ENCODE data around the gene FTSJ1. TPM values are rescaled to one million over a fixed set of nuclear protein-coding genes. Genes with fewer than 3 reads are reported as not detected.
A peak's percentile ranks its signal among the peaks of the same experiment; 100 is the strongest.

The FTSJ1 gene
- total RNA-seq, 1 experiment from 2014 or later, result 70.7 TPM

DNA sequence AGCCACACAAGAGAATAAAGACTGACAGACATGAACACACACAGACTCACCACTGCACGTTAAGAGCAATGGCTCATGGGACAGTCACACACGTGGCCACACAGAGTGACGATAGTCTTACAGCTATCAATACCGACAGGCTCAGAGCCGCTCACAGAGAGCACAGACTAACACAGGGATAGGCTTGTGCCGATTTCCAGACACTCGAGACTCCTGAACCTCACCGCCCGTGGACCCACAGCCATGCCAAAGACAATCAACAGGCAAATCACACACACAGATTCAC, 5.2 kb upstream of the FTSJ1 start:
- DNase-seq (ENCODE audit: low spot score), result no peak

DNA sequence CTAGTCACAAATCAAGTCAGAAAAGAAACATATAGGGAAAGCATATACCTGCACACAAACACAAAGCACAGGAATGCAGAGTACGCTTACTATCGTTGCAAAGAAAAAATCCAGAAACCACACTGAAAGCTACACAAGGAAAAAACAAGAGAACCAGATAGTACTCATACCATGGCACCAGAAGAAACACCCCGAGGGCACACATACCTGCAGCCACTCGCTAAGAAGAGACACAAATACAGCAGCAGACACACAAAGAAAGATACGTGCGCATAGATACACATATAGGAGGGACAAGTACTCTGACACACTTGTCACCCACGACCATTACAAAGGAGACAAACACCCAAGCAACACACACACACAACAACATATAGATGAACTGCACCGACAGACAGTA, 4.5 kb upstream of the FTSJ1 start:
- no peak for DNase-seq (ENCODE audit: low spot score)

DNA sequence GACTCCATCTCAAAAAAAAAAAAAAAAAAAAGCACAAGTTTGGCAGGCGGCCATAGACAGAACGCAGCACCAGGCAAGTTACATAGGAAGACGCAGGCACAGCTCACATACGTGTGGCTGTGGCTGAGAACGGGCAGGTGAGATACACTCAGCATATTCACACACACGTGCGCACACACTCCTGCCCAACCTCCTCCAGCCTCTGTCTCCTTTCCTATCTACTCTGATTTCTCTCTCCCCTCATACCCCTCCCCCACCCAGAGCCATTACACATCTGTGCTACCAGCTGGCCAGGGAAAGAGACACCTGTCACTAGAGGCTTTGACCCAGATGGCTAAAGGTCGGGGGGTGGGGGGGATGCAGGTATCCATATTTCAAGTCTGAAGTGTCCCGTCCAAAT, 3.8 kb upstream of the FTSJ1 start:
- DNase-seq (ENCODE audit: low spot score), result no peak

DNA sequence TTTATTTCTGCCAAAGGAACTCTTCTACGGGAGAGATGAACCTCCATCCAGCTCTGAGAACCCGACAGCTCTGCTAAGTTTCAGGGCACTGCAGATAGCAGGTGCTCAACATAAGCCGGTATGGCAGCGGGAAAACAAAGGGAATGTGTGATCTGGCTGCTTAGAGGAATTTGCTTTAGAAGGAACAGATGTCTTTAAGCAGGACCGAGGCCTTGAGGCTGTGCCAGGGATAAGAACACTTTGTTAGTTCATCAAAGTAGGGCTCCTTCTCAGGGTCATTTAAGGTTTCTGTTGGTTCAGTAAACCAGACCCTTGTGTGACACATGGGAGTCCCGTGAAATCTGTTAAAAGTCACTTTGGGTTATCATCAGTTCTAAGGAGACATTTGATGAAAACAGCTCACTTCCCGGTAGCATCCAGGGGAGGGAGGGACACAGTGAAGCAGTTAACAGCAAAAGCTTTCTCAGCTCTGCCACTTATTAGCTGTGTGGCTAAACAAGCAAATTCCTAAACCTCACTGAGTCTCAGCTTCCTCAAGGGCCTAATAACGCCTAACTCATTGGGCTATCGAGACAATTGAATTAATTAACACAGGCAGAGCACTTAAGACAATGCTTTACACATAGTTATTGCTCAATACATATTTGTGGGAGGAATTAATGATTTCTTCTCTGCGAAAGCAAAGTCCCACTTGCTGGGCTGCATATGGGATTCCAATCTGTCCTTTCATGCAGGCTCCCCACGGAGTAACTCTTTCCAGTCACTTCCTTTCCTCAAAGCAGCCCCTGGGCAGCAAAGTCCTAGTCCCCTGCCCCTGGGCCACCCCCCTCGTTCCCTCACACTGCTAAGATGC, 2.9 kb upstream of the FTSJ1 start:
- DNase-seq (ENCODE audit: low spot score), result no peak

DNA sequence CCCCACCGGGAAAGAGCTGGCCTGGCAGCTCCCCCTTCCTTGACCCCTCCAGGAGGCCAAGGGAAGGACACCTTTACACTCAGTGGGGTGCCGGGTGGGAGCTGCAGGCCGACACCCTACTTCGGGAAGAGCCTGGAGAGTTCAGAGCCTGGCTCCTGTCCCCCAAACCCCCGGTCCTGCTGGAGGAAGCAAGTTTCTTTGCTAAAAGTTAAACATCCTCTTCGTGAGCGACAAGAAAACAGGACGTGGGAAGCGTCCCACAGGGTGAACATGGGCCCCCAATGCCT, 2.4 kb upstream of the FTSJ1 start:
- DNase-seq (ENCODE audit: low spot score), result no peak

DNA sequence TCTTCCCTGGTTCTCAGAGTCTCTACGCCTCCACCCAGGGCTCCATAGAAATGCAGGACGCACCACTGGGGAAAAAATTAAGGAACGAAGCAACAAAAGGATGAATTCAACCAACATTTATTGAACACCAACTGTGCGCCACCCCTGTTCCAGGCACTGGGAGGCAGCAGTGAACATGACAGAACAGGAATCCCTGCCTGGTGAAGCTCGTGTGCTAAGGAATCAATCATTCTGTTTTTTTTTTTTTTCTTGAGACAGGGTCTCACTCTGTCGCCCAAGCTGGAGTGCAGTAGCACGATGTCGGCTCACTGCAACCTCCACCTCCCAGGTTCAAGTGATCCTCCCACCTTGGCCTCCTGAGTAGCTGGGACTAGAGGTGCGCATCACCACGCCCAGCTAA, 1.9 kb upstream of the FTSJ1 start:
- no peak for DNase-seq (ENCODE audit: low spot score)

DNA sequence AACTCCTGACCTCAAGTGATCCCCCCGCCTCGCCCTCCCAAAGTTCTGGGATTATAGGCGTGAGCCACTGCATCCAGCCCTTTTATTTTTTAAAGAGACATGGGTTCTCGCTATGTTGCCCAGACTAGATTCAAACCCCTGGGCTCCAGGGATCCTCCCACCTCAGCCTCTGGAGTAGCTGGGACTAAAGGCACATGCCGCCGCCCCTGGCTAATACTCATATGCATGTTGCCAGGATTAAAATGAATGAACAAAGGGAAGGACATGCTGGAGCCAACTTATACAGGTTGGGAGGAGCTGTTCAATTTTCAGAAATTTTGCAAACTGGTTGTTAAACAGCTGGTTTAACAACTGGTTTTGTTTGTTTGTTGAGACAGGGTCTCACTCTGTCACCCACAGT, 1.4 kb upstream of the FTSJ1 start:
- DNase-seq (ENCODE audit: low spot score), result no peak

DNA sequence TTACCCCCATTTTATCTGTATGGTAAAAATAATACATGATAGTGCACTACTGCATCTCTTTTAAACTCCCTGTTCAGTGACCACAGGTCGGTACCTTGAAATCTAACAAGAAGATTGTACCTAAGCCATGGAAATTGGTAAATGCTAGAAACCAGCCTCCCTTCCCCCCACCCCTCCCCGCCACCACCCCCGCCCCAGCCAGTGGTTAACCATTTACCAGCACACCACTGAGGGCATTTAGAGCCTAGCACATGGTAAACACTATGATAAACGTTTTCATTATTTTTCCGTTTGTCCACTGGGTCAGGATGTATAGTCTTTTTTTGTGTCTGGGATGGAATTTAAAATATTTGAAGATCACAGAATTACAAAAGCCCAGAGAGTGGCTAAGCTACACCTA, 703 bp upstream of the FTSJ1 start:
- no peak for DNase-seq (ENCODE audit: low spot score)

DNA sequence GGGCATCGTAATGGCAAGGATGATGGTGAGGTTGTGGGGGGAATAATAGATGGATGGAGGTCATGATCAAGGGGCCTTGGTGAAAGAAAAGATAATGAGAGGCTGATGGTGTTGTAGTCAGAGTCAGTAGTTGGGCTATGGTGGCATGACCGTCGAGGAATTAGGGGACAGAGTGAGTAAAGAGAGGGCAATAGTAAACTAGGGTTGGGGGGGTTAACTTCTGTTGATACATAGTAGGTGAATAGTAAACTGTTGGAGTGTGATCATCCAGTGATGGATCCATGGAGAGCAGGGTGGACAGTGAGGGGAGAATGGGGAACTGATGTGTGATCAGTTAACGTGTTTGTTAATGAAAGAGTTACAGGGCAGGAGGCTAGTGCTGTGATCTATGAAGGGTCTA, 920 bp downstream of the FTSJ1 start:
- DNase-seq (ENCODE audit: low spot score), result no peak

DNA sequence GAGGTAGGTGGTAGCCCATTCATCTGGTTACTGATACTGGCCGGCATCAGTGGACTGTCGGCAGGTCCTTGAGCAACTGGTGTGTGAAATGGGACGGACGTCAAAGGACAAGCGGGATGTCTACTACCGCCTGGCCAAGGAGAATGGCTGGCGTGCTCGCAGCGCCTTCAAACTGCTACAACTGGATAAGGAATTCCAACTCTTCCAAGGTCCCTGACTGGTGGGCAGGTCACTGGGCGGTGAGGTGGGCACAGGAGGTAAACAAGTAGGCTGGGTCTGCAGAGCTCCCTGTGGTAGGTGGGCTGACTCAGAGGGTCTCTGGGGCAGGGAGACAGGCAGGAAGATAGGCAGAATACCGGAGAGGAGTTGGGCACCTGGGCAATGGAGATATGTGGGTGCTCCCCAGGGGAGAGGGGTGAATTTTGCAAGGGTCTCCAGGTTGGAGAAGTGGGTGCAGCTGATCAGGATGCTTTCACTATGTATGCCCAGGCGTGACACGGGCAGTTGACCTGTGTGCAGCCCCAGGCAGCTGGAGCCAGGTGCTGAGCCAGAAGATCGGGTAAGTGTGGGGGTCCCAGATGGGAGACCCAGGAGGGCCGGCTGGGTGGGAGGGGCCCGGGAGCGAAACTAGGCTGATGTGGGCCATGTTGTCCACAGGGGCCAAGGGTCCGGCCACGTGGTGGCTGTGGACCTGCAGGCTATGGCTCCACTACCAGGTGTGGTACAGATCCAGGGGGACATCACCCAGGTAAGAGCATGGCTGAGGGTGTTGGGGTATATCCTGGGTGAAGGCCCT, 2.2 kb downstream of the FTSJ1 start:
- DNase-seq (ENCODE audit: low spot score), result no peak

DNA sequence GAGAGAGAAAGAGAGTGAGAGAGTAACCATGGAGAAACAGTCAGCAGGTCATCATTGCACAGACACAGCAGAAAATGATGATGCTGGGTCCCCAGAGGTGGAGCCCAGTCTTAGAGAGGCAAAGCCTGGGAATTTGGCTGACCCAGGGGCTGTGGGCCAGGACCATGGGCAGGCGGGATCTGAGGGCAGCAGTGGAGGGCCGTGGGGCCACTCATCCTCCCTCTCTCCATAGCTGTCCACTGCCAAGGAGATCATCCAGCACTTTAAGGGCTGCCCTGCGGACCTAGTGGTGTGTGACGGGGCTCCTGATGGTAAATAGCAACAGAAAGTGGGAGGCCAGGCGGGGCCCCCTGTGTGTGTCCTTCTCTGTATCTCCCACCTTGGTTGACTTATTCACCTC, 2.8 kb downstream of the FTSJ1 start:
- DNase-seq (ENCODE audit: low spot score), result no peak

DNA sequence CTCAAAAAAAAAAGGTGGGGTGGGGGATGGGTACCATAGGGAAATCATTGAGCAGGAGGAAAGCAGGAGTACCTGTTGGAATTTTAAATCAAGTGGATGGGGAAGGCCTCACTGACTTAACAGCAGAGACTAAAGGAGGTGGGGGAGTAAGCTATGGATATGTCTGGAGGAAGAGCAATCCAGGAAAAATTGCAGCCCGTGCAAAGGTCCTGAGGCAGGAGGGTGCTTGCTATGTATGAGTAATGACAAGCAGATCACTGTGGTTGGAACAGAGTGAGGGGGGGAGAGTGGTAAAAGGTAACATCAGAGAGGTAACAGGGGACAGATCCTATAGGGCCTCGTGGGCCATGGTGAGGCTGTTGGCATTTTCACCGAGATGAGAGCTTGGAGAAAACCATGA, 4.1 kb downstream of the FTSJ1 start:
- no peak for DNase-seq (ENCODE audit: low spot score)

DNA sequence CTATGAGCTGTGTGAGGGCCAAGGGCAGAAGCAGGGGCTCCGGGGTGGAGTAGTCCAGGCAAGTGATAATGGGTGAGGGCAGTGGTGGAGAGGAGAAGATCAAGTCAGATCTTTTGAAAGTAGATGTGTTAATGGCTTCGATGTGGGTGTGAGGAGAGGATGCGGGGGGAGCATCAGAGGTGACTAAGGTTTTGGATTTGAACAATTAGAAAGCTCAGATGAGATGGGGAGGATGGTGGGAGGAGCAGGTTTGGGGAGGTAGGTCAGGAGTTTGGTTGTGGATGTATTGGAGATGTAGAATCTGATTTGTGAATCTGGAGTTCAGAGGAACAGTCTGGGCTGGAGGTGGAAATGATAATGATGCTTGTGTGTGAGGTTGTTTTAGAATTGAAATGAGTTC, 4.6 kb downstream of the FTSJ1 start:
- DNase-seq (ENCODE audit: low spot score), result no peak

DNA sequence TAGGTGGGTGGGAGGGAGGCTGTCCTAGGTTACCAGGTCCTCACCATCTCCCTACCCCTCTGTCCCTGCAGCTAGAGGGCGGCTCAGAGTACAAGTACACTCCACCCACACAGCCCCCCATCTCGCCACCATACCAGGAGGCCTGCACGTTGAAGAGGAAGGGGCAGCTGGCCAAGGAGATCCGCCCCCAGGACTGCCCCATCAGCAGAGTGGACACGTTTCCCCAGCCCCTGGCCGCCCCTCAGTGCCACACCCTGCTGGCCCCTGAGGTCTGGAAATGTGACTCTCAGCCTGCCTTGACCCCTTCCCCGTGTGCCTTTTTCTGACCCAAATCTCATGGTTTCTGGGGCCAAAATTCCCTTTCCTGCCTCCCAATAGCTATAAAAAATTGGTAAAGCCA, 6.5 kb downstream of the FTSJ1 start:
- DNase-seq (ENCODE audit: low spot score), result no peak

DNA sequence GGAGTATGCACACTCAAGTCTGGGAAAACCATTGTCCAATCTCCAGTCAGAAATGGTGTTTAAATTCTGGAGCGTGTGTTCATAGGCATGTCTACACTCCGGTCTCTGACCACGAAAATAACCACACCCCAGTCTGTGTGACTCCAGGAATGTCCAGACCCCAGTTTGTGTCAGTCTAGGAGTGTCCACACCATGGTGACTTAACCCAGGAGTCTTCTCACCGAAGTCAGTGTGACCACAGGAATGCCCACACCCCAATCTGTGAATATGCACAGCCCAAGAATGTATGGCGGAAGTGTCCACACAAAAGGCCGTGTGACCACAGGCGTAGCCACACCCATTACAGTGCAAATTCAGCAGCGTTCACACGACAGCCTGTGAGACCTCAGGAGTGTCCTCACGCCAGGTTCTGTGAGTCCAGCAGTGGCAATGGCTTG, 11.4 kb downstream of the FTSJ1 start:
- DNase-seq (ENCODE audit: low spot score), result peak; percentile 99

DNA sequence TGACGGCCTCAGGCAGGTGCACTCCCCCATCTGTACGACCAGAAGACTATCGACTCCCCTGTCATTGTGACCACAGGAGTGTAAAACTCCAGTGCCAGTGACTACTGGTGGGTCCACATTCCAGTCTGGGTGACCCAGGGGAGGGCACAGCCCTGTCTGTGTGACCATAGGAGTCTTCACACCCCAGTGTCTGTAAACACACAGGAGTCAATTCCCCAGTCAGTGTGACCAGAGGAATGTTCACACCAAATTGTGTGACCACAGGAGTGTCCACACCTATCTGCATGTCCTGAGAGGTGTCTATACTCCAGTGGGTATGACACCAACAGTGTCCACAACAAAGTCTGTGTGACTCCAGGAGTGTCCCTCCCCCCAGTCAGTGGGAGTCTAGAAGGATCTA, 12.0 kb downstream of the FTSJ1 start:
- DNase-seq (ENCODE audit: low spot score), result no peak

DNA sequence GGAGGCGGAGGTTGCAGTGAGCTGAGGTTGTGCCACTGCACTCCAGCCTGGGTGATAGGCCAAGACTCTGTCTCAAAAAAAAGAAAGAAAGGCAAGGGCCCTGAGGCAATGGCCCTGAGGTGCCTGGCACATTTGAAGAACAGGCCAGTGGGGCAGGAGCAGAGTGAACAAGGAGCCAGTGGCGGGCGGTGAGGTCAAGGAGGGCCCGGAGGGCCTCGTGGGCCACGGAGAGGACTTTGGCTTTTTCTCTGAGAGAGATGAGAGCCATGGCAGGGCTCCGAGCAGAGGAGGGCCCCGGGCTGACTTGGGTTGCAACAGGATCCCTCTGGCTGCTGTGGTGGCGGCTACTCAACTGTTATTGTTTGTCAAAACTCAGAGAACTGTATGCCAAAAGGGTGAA, 13.3 kb downstream of the FTSJ1 start:
- DNase-seq (ENCODE audit: low spot score), result no peak

DNA sequence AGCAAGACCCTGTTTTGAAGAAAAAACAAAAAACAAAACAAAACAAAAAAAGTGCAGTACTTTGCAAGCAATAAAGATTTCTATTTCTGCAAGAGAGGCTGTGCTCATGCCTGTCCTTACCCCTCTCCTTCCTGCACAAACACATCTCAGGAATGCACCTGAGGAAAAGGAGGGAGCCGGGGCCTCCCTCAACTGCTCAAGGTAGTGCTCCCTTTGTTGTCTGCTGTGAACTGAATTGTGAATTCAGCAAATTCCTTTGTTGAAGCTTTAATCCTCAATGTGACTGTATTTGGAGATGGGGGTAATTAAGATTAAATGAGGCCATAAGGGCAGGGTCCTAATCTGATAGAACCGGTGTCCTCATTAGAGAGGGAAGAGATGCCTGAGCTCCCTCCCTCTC, 13.9 kb downstream of the FTSJ1 start:
- DNase-seq (ENCODE audit: low spot score), result no peak

DNA sequence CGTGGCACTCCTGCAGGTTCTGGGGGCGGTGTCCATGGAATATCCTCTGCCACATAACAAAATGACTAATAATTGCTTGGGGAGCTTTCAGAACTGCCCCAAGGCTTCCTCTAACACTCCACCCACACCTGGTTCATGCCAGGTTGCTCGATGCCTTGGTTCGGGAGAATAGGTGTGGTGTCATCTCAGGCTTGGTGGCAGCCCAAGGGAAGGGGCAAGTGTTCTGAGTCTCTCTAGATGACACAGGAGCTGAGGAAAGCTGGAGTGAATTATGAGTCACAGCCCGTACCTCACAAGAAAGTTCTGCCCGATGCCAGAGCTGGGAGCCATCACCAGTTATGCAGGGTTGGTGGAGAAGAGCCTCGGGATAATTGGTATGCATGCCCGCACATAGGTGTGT, 14.7 kb downstream of the FTSJ1 start:
- DNase-seq (ENCODE audit: low spot score), result peak; percentile 15

DNA sequence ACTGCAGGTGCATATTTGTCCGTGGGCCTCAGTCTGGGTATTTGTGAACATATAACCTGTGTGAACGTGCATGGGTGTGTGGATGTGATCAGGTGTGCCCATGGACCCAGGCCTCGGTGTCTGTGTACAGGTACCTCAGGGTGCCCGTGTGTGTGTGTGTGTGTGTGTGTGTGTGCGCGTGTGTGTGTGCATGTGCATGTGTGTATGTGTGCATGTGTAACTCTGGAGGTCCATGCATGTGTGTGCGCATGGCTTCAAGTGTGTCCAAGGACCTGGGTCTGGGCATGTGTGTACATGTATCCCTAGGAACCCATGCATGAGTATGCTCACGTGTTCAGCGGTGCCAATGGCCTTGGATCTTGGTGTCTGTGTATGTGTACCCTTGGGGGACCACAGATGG, 15.8 kb downstream of the FTSJ1 start:
- DNase-seq (ENCODE audit: low spot score), result no peak

DNA sequence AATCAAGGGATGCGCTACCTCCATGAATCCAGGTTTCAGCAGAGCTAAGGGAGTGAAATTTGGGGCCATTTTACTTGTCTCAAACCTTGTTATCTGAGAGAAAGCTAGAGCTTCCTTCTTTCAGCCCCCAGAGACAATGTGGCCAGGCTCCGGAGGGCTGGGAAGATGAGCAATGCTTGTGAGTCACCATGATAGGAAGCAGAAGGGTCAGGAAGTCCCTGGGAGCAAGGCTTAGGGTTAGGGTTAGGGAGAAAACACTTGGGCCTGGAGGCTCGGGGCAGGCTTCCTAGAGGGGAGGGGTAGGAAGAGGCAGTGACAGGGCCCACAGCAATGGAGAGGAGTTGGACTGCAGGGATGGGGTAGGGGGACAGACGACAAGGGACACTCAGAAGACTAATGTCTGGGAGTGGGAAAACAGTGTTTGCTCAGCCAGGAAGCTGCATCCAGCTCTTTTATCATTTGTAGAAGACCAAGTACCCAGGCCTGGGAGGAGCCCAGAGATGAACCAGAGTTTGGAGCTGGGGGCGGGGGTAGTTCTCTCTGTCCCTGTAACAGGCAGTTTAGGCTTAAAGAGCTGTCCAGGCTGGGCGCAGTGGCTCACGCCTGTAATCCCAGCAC, 16.4 kb downstream of the FTSJ1 start:
- DNase-seq (ENCODE audit: low spot score), result no peak

DNA sequence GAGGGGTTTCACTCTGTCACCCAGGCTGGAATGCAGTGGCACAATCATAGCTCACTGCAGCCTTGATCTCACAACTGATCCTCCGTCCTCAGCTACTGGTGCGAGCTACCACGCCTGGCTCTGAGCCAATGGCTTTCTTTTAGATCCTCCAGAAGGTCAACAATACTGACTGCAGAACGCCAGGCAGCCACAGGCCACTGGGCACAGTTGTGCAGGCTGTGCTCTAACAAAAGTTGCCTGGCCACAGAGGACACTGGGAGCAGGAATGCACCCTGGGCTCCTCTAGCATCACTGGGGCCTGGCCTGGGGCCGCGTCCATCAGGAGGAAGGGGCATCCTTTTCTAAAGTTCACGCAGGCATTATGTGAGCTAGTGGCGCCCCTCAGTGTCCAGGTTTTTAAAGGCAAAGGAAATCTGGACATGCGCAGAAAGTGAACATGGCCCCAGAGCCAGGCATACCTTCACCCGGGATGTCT, 17.9 kb downstream of the FTSJ1 start:
- DNase-seq (ENCODE audit: low spot score), result no peak

DNA sequence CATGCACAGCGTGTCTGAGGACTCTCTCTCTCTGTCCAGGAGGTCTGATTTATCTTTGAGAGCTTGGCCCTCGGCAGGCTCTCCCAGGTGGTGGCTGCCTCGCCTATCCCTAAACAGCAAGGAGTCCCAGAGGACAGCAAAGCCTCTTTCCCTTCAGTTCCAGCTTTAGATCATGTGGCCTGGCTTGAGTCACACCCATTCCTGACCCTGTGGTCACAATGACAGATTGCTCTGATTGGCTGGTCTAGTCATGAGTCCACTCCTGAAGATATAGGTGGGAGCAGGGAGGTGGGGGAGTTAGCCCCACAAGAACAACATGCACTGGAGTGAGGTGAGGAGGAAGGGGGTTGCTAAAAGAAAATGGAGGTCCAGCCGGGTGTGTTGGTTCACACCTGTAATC, 20.7 kb downstream of the FTSJ1 start:
- DNase-seq (ENCODE audit: low spot score), result no peak
